ENCODE data around the gene NUDCD3.
A peak's percentile ranks its signal among the peaks of the same experiment; 100 is the strongest.

Gene NUDCD3

GRCh38 chr7:44490351-44491200, at the start of gene NUDCD3:
TSS of gene NUDCD3 (minus strand) at chr7:44490658. CDS start at chr7:44490600, 58 bp downstream.
- DNase-seq: peak; percentile 84

- no peak for DNase-seq
These were observed 49.4 kb upstream of the NUDCD3 start for GRCh38 chr7:44539669-44540506.

- DNase-seq: no peak
These were observed 48.6 kb upstream of the NUDCD3 start for GRCh38 chr7:44538798-44539668.

GRCh38 chr7:44538093-44538797, 47.8 kb upstream of the NUDCD3 start:
- no peak for DNase-seq

- DNase-seq: no peak
These were observed 47.0 kb upstream of the NUDCD3 start for GRCh38 chr7:44537442-44537841.

GRCh38 chr7:44536090-44536489, 45.6 kb upstream of the NUDCD3 start:
- no peak for DNase-seq

- DNase-seq: no peak
These were observed 45.0 kb upstream of the NUDCD3 start for GRCh38 chr7:44535348-44536064.

GRCh38 chr7:44534501-44534900, 44.0 kb upstream of the NUDCD3 start:
- peak; percentile 14 for DNase-seq

- no peak for DNase-seq
These were observed 43.6 kb upstream of the NUDCD3 start for GRCh38 chr7:44534087-44534486.

GRCh38 chr7:44533301-44534055, 43.0 kb upstream of the NUDCD3 start:
- no peak for DNase-seq

GRCh38 chr7:44531421-44532380, 41.2 kb upstream of the NUDCD3 start:
- no peak for DNase-seq

GRCh38 chr7:44530990-44531389, 40.5 kb upstream of the NUDCD3 start:
- no peak for DNase-seq

GRCh38 chr7:44524811-44525388, 34.4 kb upstream of the NUDCD3 start:
- DNase-seq: no peak

GRCh38 chr7:44522315-44522714, 31.9 kb upstream of the NUDCD3 start:
- DNase-seq: no peak

GRCh38 chr7:44521347-44522095, 31.1 kb upstream of the NUDCD3 start:
- DNase-seq: no peak

GRCh38 chr7:44520574-44520973, 30.1 kb upstream of the NUDCD3 start:
- no peak for DNase-seq

- no peak for DNase-seq
These were observed 29.1 kb upstream of the NUDCD3 start for GRCh38 chr7:44519546-44519945.

GRCh38 chr7:44518761-44519160, 28.3 kb upstream of the NUDCD3 start:
- DNase-seq: no peak

Data from KG1 (cell line).